Measurements from ENCODE around the gene UFSP1.

- no peak for TF ChIP-seq SUZ12 (IDR thresholded peaks at IDR 0.05; ENCODE audit: extremely low read depth, insufficient read depth, insufficient read length)
- no peak for TF ChIP-seq YY1 (IDR thresholded peaks at IDR 0.05; ENCODE audit: insufficient read depth, insufficient read length)
Observed at GRCh38 chr7:100860702-100861615, 28.6 kb downstream of the UFSP1 start.

All from NT2/D1 (cell line).